Adipose tissue (tissue), 3 donors: ENCODE data around the gene FIGN. TPM values are rescaled to one million over a fixed set of nuclear protein-coding genes. Genes with fewer than 3 reads are reported as not detected.

Experiments
- H3K27ac ChIP-seq: one replicate; pipeline ENCODE4 v1.5.1; 2013; ENCODE audit warnings: low read depth, low read length
- WGBS, 3 donors: extraction: QIAGEN DNeasy Blood & Tissue Kit; methylation state at CpG; one replicate each; pipeline ENCODE4 v1.1.7; 2013; 5-methylcytosine and 5-hydroxymethylcytosine counted together
- polyA plus RNA-seq, 3 donors: library from polyadenylated mRNA; stranded (reverse); fragments of 200-250 nt; gene quantifications; one replicate each; pipeline ENCODE4 v1.2.3, GENCODE V29; 2013
- donor health status: healthy with polysubstance abuse.
- donor health status: Bipolar disorder and iron deficiency.
- donor health status: healthy.

Gene FIGN
- polyA plus RNA-seq, 3 donors = 1.1 to 1.7 (median 1.7) TPM

DNA sequence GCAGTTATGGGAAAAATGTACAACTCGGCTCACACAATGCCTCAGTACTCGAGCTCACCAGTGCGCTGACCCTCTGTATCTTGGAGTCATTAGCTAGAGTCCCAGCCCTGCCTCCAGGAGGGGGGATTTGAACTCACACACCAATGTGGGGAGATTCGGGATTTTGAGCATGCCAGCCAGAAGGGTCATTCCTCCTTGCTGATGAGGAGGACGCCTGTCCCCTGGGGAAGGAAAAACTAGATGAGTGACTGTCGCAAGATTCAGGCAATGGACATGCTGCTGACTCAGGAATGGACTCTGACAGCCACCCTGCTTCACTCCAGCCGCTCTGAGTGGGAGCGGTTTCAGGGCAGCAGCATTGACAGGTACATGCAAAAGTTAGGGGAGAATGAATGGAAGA, 20.6 kb downstream of the FIGN start:
- no peak overlapping the region for H3K27ac ChIP-seq
- 78 to 91% (median 82%) methylated on average over 8 of the region's 8 CpGs for WGBS, 3 donors

DNA sequence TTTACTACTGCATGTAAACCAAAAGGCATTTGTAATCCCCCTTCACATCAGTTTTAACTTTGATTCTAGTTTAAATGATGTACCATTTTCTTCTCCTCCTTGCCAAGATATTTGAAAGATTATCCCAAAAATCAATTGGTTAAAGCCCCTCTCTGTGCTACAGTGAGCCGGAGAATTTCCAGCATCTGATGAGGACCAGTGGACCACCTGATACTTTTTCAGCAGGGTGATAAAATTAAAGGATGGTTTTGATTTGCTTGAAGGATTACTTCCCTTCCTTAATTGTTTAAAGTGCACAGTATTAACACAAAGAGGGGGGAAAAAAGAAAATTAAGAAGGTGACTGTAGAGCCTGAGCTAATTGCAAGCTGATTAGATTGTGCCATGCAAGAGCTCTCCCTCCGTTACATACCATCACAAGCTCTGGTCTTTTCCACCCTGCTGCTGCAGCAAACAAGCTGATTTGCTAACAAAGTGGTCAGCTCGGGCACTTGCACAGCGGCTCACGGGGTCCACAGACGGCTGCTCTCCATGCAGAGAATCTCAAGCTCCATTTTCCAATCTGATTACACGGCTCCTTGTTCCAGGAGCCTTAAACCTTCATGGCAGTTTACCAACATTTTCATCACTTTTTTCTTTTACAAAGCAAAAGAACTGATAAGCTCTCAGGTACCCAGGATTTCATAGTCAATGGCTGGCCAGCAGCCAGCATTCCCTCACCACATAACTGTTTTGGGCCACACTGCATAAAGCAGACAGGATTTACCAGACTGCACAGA, 22.1 kb downstream of the FIGN start:
- no peak overlapping the region for H3K27ac ChIP-seq
- 63 to 75% (median 72%) methylated on average over 7 of the region's 7 CpGs for WGBS, 3 donors

DNA sequence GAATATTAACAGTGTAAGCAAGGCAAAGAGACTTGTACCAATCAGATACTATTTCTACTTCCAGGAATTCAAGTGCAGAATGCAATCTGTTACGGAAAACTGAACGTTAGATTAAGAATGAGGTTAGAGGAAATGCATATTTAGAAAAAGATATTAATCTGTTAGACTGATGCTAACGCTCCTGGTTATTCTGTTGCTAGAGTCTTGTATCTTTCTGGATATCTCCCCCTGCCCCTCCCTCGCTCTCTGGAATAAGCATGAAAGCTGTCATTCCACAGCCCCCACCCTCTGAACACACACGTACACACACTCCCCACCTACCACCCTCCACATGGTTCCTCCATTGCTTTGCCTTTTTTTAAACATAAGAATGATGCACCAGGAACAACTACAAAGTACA, 24.1 kb downstream of the FIGN start:
- no peak overlapping the region for H3K27ac ChIP-seq
- 61 to 70% (median 68%) methylated on average over 5 of the region's 5 CpGs for WGBS, 3 donors

DNA sequence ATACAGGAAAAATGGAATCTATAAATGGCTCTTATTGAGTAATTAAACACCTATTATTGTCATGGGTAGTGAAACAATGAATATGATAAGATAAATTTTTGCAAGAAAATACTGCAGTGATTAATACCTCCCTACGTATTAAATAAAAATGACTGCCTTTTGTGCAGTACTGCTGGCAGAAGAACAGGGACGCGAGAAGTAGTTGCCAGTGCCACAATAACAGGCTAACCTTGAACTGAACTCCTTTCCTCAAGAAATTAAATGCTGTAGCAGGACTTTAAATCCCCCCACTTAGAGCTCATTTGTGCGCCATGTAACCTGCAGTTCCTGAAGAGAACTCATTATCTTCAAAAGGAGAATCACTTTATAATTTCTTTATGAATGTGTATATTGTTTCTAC, 24.6 kb downstream of the FIGN start:
- 66 to 78% (median 74%) methylated on average over 4 of the region's 4 CpGs for WGBS, 3 donors
- no peak overlapping the region for H3K27ac ChIP-seq

DNA sequence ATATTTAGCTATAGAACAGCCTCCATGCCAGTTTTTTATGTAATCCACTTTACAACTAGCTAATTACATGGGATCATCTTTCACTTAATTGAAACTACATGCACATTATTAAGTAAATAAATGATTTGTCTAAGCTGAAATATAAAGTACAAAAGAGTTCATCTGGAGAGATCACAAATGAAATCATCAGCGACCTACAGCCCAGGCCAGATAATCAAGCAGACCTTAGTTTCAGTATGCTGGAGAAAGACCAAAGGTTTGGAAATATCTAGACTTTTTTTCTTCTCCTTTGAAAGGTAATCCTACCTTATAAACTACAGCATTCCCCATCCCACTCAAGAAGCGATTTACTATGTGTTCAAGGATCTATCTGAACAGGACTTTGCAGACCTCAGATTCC, 26.5 kb downstream of the FIGN start:
- H3K27ac ChIP-seq = no peak overlapping the region
- 80 to 98% (median 89%) methylated on average over 2 of the region's 2 CpGs for WGBS, 3 donors

DNA sequence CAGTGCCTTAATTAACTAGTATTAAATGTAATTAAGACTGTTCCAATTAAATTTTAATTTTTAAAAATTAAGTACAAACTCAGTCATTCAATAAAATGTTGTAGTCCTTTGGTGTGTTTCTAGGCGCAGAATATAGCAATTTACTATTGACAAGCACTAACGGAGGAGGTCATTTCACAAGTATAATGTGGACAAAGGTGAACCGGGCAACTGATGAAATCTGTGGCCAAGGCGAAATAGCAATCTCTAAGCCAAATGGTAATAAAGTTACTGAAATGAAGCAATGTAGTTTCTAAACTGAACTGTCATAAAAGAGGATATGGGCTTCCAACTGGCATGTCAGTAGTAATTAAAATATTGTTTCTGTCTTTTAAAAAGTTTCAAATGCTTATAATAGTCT, 27.5 kb downstream of the FIGN start:
- H3K27ac ChIP-seq = no peak overlapping the region
- 76 to 95% (median 86%) methylated on average over 4 of the region's 4 CpGs for WGBS, 3 donors

DNA sequence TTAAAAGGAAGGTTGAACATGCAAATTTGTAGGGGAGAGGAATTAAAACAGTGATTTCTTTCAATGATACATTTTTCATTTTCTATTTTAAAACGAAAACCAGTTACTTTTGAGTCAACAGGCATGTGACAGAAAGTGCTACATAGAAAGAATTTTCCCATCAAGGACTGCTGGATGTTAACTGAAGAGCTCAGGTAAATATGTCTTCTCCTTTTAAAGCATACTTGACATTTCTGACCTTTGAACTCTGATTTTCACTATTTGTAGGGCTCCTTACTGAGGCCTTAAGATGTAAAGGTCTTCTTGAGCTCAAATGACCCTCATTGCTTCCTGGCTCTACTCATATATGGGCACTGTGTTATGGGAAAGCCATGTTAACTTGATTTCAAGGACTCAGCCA, 32.4 kb downstream of the FIGN start:
- no peak overlapping the region for H3K27ac ChIP-seq
- 65 to 91% (median 70%) methylated on average over 1 of the region's 1 CpG for WGBS, 3 donors

DNA sequence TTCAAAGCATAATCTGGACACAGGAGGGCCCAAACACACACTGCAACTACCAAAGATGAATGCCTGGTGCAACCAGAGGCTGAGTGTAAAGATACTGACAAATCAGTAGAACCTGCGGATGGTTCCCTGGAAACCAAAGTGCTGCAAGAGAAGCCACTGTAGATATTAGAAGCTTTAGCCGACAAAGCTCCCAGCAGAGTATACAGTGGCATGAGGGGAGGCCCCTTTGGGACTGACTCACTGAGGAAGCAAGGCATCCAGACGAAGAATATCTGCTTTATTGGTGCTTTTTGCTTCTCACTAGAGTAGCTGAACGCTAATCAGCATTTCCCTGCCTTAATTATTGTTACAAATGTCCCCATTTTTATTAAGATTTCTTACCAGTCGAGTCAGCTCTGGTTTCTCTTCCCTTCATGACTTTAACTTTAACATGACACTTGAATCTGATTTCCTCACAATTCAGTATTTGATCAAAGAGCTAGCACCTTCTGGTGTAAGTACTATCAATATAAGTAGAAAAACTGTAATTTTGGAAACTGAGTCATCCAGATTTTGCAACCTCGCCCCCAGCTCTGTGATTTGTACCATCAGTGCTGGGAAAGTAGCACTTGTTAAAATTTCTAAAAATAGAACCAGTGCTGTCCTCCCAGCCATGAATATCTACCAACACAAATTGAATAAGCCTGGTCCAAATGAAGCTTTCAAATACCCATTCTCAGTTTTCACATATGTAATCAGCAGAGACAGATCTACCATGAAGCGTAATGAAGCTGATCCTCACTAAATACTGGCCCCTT, 34.2 kb downstream of the FIGN start:
- 66 to 82% (median 77%) methylated on average over 7 of the region's 7 CpGs for WGBS, 3 donors
- H3K27ac ChIP-seq = no peak overlapping the region

DNA sequence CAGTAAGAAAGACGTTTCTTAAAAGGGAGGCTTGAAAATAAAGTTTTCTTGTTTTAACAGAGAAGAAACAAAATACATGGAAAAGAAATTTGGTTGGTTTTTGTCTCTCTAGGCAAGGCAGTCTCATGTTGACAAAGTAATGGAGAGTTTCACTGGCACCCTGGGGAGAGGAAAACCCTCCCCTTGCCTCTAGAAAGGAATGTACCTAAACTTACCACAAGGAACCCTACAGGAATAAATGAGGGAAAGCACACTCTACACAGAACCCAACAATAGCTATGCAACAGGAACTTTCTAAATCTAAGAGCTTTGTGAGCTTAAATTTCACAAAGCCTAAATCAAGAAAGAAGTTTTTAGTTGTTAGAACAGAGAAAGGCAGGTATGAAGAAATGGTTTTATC, 37.0 kb downstream of the FIGN start:
- no peak overlapping the region for H3K27ac ChIP-seq

DNA sequence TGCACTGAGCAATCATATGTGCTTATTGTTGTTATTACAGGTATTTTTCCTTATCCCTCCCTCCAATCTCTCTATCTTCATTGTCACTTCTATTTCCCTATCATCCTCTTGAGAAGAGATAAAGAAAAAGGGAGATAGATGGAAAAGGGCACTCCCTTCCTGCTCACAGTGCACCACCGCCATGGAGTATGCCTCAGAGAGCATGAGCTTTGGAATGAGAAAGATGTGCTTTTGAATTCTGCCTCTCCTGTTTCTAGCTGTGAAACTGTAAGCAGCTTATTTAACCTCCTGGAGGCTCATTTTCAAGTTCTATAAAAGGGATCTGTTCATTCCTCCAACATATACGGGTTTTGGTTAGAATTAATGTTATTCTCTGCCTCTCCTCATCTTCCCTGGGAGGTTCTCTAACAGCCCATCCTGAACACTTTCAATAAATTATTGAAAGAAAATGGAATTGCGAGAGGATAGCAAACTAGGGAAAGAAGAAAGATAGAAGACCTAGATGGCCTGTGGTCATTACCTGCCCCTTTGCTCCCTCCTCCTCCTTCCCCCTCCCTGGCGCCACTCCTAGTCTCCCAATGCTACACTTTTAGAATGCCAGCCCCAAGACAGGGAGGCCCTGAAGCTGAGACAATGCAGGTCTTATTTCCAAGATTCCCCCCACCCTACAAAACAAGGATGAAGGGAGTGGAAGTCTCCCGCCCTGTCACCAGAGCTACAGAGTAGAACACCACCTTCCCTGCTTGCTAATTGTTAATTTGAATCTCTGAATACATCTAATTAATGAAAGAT, 37.8 kb downstream of the FIGN start:
- H3K27ac ChIP-seq = no peak overlapping the region
- 89% methylated on average over 5 of the region's 5 CpGs for WGBS, 3 donors

More for the DNA sequence above, 37.0 kb downstream of the FIGN start:
- WGBS, 3 donors = 25 to 62% (median 51%) methylated on average over 1 of the region's 1 CpG

DNA sequence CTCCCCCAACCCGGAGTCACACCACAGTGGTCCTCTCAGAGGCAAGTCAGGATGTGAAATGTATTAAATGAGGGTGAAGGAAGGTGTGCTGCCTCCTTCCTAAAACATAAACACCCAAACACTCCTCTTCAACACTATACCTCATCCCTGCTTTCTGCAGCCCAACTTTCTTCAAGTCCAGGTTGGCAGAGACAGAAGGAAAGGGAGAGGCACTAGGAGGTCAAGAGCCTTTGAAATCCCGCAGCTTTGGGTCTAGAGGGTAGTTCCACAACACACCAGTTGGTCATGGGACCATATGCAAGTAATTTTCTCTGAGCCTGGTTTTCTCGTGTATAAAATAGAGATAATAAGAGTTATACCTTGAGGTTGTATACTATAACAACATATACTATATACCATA, 38.4 kb downstream of the FIGN start:
- no peak overlapping the region for H3K27ac ChIP-seq
- WGBS, 3 donors = 55 to 59% (median 59%) methylated on average over 3 of the region's 3 CpGs

DNA sequence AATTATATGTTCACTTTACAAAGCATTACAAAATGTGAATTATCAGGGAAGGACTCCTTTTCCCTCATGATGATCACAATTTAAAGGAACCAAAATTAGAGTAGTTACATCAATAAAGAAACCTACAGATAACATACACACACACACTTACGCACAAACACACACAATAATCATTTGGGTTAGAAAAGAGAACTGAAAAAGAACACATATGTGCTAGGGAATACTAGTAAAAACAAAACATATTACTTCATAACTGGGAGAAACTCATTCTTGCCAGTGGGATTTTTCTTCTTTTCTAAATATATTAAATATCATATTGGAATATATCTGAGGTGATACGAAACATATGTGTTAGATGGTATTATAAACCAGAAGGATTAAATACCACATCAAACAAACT, 42.3 kb downstream of the FIGN start:
- no peak overlapping the region for H3K27ac ChIP-seq
- WGBS, 3 donors = 89 to 95% (median 91%) methylated on average over 2 of the region's 2 CpGs

DNA sequence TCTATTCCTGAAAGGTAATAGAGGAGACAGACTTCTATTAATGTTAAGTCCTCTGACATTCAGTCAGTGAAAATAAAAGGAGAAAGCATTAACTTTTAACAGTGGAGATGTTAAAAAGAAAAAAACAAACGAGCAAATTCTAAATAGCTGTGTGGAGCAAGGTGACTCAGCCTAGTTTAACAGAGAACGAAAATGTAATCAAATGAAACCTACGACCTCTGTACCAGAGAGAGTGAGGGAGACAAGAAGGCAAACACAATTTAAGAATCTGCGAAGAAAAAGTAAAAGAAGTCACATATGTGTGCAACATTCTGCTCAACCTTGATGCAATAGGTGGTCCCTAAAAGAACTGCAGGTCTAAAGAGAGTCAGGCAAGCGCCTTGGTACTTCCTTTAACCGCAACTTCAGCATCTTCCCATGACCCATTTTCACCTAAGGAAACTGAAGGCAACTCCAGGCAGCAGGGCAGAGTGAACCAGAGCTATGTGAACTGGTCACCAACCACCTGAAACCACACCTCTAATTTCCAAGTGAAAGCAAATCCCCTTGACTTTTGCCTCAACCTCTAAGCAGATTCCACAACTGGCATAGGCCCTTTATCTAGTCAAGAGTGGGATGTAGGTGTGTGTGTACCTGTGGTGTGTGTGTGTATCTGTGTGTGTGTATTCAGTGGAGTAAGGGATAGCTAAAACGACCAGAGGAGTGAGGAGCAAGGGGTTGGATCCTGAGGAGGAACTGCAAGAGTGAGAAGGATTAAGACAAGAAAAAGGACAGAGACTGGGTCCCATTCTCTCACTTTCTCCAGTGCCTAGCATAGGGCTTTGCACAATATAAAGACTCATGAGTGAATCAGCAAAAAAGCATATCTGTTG, 43.0 kb downstream of the FIGN start:
- H3K27ac ChIP-seq = no peak overlapping the region

DNA sequence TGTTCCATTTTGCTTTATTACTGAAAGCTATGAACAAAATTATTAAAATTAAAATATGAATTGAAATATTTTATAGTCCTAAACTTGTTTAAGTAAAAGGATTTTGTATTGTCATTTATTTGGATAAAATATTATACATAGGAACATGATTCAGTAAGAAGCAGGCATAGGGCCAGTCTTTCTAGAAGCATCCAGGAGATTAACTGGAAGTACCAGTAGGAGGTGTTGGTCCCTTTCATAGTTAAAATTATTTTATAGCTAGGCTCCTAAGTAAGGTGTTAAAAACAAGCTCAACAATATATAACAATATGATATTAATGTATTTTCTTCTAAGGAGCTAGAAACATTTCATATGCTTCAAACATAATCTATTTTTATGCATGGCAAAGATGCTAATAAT, 43.7 kb downstream of the FIGN start:
- no peak overlapping the region for H3K27ac ChIP-seq

More for the DNA sequence above, 43.0 kb downstream of the FIGN start:
- WGBS, 3 donors = 63 to 70% (median 66%) methylated on average over 7 of the region's 7 CpGs

DNA sequence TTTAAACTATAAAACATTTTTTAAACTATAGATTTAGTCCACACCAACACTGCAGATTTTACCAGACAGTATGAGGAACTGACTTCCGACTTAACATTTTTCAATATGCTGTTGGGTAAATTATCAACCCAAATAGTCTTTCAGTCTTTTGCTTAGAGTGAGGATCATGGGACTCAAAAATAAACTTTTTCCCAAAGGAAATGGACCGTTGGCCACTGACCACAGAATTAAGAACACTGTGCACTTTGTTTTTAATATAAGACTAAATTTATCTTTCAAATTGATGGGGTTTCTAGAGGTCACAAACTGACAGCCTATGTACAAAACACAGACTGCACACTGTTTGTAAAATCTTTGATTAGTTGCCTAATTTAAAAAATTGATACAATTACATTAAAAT, 44.9 kb downstream of the FIGN start:
- H3K27ac ChIP-seq = no peak overlapping the region
- WGBS, 3 donors = 33 to 61% (median 35%) methylated on average over 2 of the region's 2 CpGs

DNA sequence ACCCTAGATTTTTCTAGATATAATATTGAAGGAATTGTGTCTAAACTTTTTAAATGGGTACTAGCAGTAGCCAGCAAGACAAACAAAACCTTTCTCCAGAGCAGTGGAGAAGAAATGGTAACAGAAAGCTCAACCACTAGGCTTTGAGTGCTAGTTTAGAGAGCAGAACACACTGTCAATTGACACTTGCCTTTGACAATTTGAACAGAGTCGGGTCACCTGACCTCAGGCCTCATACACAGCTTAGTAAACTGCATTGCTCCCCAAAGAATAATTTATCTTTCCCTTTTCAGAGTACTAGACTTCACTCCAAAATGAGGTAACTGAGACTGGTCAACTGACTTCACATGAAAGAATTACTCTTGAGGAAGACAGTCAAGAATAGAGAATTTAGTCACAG, 48.6 kb downstream of the FIGN start:
- 47 to 71% (median 48%) methylated on average over 1 of the region's 1 CpG for WGBS, 3 donors
- no peak overlapping the region for H3K27ac ChIP-seq

DNA sequence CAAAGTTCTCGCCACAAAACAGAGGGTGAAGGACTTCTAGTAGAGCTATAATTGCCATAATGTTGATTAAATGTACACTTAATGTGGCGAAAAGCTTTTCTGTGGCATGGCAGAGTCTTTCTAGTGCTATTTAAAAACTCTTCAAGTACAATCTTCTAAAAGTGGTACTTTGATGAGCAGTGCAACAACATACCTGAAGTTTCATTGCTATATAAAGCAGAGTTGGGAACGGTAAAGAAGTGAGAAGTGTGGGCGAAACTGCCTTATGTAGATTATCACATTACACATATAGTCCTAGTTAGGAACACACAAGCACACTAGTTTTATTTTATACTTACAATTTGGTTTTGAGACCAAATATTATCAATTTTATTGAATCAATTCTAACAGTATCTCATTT, 49.5 kb downstream of the FIGN start:
- 71 to 75% (median 72%) methylated on average over 4 of the region's 4 CpGs for WGBS, 3 donors
- no peak overlapping the region for H3K27ac ChIP-seq

DNA sequence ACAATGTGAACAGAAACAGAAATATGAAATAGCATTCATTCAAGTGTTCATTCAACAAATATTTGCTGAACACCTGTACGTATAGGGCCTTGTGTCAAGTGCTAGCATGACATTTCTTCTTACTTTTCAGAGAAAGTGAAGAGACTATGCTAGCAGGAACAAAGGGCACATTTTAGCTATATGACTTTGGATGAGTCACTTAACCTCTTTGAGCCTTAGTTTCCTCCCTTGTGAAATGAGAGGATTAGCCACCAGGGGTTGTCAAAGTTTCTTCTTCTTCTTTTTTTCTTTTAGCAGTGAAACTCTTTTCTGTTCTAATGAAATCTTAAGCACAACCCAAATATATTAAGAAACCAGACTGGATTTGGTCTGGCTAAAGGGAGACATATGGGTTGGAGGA, 53.1 kb downstream of the FIGN start:
- no peak overlapping the region for H3K27ac ChIP-seq

More for the DNA sequence above, 53.1 kb downstream of the FIGN start:
- 53 to 86% (median 84%) methylated on average over 1 of the region's 1 CpG for WGBS, 3 donors
